GM12865 (cell line): ENCODE data around the gene ARMC9.

Experiments
- DNase-seq: peaks from one replicate; pipeline ENCODE4 v3.0.0; 2010; ENCODE audit warnings: low read depth
- H3K4me3 ChIP-seq: 2 replicates; pipeline ENCODE4 v1.5.1; 2011; ENCODE audit warnings: mild to moderate bottlenecking, low read depth, low read length, control low read depth
- TF ChIP-seq, protein P1 (sequence below): IDR thresholded peaks from 2 replicates; pipeline ENCODE4 v1.5.1; 2011; ENCODE audit warnings: low read length, control low read depth, low read depth, inconsistent platforms; ENCODE audit not compliant: insufficient read depth; ENCODE audit errors: missing control alignments

Gene ARMC9

DNA sequence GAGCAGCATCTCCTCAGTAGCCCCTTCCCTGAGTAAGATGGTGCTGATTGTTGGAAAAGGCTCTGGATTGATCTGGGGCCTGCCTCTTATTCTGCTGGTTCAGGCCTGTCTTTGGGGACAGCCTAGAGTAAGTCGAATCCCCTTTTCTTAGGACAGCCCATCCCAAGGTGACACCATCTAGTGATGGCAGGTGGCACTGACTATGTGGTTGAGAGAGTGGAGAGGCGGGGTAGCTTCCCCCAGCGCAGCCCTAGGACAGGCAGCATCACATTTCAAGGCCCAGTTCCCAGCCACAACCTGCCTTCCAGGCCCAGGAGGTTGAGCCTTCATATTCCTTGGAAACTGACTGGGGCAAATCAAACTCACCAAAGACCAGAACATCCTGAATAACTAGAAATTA is 128.0 kb downstream of the ARMC9 start:
- TF ChIP-seq, protein P1, sequence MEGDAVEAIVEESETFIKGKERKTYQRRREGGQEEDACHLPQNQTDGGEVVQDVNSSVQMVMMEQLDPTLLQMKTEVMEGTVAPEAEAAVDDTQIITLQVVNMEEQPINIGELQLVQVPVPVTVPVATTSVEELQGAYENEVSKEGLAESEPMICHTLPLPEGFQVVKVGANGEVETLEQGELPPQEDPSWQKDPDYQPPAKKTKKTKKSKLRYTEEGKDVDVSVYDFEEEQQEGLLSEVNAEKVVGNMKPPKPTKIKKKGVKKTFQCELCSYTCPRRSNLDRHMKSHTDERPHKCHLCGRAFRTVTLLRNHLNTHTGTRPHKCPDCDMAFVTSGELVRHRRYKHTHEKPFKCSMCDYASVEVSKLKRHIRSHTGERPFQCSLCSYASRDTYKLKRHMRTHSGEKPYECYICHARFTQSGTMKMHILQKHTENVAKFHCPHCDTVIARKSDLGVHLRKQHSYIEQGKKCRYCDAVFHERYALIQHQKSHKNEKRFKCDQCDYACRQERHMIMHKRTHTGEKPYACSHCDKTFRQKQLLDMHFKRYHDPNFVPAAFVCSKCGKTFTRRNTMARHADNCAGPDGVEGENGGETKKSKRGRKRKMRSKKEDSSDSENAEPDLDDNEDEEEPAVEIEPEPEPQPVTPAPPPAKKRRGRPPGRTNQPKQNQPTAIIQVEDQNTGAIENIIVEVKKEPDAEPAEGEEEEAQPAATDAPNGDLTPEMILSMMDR: no peak
- no peak overlapping the region for H3K4me3 ChIP-seq
- DNase-seq: no peak

DNA sequence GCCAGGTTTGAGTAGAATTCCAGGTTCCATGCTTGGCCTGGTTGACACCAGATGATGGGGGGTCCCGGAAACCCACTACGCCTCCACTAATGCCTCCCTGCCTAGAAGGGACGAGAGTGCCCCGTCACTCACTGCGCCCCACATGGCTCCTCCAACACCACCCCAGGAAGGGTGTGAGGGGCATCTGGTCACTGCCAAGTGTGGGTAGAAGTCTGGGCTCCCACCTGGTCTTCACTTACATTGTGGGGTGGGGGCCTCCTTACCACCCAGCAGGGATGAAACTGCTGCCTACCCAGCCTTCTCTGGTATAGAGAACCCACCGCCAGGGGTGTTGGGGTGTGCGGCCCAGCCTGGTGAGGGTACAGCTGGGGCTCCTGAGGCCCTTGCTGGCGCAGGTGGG is 131.9 kb downstream of the ARMC9 start:
- no peak for DNase-seq
- TF ChIP-seq, protein P1: no peak

DNA sequence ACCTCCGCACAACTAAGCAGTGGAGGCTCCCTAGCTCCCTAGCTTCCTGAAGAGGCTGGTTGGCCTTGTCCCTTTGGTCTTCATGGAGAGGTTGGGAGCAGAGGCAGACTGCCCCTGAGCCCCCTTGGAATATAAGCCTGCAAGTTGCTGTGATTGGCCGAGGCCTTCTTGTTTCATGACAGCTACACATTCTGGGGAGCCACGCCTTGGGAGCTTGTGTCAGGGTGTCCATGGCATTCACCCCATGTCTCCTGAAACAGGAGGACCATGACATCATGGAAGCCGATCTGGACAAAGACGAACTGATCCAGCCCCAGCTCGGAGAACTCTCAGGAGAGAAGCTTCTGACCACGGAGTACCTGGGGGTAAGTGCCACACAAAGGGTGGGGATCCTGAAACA is 133.1 kb downstream of the ARMC9 start:
- no peak overlapping the region for H3K4me3 ChIP-seq
- DNase-seq: no peak
- TF ChIP-seq, protein P1: no peak

More for the DNA sequence above, 131.9 kb downstream of the ARMC9 start:
- no peak overlapping the region for H3K4me3 ChIP-seq

DNA sequence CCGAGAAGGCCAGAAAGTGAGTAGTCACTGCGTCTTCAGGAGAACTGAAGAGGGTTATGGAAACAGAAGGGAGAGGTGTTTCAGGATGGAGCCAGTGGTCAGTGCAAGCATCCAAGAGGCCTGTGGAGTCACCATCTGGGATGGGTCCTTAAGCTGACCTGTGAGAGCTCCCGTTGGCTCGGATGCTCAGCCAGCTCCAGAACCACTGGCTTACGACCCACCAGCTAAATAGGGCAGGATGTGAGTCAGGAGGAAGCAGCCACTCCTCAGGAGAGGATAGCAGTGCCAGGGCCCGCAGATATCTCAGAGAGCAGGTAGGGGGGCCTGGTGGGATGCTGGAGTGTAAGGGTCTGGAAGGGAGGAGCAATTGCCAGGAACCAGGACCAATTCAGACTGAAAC is 134.0 kb downstream of the ARMC9 start:
- no peak for DNase-seq
- TF ChIP-seq, protein P1: no peak

DNA sequence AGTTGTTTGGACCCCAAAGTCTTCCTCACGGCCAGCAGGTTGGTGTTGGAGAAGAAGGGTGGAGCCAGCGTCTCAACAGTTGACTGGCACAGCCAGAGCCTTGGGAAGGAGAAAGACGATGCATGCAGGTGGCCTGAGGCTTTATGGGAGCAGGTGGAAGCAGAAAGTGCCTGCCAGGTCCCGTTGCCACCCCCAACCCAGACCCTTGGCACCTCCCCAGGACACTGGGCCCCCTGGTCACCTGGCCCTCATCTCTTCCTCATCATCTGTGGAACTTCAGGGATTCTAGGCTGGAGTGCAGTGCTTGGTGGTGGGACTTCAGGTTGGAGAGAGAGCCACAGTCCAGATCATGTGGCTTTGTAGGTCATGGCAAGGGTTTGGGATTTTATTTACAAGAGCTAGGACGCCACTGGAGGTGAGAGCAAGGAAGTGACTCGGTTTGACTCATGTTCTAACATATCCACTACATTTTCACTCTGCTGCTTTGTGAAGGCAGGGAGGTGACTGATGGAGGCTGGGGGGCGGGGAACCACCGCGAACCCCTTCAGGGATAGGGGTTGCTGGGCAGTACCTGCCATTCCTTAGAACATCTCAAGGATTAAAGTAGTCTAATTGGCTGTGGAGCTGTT is 134.6 kb downstream of the ARMC9 start:
- H3K4me3 ChIP-seq: no peak overlapping the region
- TF ChIP-seq, protein P1: no peak
- DNase-seq: no peak

More for the DNA sequence above, 134.0 kb downstream of the ARMC9 start:
- H3K4me3 ChIP-seq: no peak overlapping the region

DNA sequence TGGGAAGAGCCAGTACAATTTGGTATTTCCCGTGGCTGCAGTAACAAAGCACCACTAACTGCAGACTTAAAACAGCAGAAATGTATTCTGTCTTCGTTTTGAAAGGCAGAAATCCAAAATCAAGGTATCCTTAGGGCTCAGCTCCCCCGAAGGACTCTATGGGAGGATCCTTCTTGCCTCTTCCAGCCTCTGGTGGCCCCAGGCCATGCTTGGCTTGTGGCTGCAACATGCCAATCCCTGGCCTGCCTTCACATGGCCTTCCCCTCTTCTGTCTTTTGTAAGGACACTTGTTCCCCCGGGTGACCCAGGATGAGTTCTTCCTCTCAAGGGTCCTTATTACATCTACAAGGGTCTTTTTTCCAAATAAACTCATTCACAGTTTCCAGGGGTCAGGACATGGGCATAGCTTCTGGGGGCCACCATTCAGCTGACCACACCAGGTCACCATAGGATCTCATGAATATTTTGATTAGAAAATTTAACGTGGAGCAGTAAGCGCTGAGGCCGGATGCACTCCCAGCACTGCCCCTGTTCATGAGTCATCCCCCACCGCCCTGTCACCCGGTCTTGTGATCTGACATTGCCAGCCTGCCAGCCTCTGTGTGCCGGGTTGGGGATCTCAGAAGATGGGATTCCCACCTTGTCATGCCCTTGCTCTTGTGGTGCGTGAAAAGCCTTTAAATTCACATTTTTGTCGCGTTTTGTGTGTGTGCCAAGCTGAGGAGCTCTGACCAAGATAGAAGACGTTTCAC is 135.9 kb downstream of the ARMC9 start:
- DNase-seq: no peak
- TF ChIP-seq, protein P1: no peak
- no peak overlapping the region for H3K4me3 ChIP-seq
